ENCODE data around the gene VGF.
A peak's percentile ranks its signal among the peaks of the same experiment; 100 is the strongest.
"Not testable (repeated sequence)": the region's sequence is repeated elsewhere in the genome, so short reads cannot be mapped to it uniquely, and the experiment has no call there.

VGF gene

GRCh38 chr7:101165075-101165957 lies at the start of gene VGF:
VGF (minus strand) TSS chr7:101165569; CDS start chr7:101164843, 726 bp downstream.
- DNase-seq (ENCODE audit: low spot score): peak; percentile 93

GRCh38 chr7:101212014-101212413 lies 46.6 kb upstream of the VGF start:
- DNase-seq (ENCODE audit: low spot score): no peak

DNA sequence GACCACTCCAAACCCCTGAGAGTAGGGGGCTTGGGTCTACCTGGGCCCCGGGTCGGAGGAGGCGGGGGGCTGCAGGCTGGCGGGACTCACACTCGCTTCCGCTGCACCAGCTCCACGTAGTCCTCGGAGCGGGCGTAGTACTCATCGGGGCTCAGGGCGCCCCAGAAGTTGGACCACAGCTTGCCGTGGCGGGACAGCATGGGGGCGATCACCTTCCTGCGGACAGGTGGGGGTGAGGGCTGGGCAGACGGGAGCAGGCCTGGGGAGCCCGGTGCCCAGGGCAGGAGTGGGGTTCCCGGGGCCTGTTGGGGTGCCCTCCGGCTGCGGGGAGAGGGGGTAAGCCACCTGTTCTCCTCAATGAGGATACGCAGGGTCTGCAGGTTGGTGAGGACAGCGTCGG lies 46.1 kb upstream of the VGF start:
- no peak for DNase-seq (ENCODE audit: low spot score)

DNA sequence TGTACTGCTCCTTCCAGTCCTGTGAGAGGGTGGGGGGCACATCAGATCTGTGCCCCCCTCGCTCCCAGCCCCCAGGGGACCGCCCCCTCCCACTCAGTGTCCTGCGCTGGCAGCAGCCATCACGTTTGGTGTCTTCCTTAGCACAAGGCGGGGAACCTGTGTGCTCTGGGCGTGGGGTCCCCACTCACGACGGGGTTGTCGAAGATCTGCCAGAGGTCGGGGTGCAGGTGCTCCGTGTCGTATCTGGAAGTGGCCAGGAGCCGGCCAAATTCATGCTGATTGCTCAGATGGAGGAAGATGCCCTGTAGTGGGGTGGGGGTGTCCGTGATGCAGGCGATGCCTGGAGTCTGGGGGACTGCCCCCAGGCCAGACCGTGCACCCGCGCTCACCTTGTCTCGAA lies 44.8 kb upstream of the VGF start:
- no peak for DNase-seq (ENCODE audit: low spot score)

- no peak for DNase-seq (ENCODE audit: low spot score)
Measured at GRCh38 chr7:101208794-101209193, 43.4 kb upstream of the VGF start.

DNA sequence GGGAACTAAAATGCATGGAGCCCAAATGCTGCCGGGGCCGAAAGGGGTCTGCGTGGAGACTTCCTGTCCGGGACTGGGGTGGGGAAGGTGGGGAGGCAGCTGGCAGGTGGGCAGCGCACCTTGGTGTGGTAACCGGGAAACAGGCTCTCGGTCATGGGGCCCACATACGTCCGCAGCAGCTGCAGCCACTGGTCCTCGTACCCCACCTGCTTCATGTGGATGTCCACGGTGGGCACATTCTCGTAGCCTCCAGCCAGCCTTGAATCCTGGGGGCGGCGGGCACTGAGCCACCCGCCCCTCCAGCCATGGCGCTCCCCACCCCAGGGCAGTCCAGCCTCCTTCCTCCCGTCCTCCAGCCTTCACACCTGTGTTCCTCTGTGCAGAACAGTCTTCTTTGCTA lies 42.1 kb upstream of the VGF start:
- DNase-seq (ENCODE audit: low spot score): no peak

GRCh38 chr7:101206665-101207042 lies 41.3 kb upstream of the VGF start:
- DNase-seq (ENCODE audit: low spot score): no peak

- DNase-seq (ENCODE audit: low spot score): no peak
Measured at GRCh38 chr7:101205901-101206664, 40.7 kb upstream of the VGF start.

DNA sequence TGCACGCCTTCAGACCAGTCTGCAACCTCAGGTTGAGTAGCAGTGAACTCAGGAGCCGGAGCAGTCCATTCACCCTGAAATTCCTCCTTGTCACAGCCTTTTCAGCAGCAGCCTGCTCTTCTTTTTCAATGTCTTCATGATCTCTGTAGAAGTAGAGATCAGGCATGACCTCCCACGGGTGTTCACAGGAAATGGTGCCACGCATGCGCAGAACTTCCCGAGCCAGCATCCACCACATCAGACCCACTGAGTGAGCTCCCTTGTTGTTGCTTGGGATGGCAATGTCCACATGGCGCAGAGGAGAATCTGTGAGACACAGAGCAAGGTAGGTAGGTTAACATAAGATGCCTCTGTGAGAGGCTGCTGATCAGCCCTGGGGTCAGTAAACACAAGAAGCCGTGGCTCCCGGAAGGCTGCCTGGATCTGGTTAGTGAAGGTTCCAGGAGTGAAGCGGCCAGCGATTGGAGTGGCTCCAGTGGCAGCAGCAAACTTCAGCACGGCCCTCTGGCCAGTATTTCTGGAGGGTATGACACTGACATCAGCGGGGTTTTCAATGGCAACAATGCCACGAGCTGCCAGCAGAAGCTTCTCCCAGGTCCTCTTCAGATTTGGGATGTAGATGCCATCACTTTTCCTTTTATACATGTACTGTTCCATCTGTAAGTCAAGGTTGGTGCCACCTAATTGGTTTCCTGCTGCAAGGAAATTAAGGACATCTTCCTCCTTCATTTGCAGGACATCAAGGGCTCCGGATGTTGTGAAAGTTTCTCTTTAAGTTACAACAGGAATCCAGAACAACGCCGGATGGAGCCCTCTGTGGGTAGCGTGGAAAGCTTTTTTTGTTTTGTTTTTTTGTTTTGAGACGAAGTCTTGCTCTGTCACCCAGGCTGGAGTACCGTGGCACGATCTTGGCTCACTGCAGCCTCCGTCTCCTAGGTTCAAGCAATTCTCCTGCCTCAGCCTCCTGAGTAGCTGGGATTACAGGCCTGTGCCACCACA lies 38.7 kb upstream of the VGF start:
- not testable (repeated sequence) for DNase-seq (ENCODE audit: low spot score)

- DNase-seq (ENCODE audit: low spot score): no peak
Measured at GRCh38 chr7:101202603-101202918, 37.2 kb upstream of the VGF start.

DNA sequence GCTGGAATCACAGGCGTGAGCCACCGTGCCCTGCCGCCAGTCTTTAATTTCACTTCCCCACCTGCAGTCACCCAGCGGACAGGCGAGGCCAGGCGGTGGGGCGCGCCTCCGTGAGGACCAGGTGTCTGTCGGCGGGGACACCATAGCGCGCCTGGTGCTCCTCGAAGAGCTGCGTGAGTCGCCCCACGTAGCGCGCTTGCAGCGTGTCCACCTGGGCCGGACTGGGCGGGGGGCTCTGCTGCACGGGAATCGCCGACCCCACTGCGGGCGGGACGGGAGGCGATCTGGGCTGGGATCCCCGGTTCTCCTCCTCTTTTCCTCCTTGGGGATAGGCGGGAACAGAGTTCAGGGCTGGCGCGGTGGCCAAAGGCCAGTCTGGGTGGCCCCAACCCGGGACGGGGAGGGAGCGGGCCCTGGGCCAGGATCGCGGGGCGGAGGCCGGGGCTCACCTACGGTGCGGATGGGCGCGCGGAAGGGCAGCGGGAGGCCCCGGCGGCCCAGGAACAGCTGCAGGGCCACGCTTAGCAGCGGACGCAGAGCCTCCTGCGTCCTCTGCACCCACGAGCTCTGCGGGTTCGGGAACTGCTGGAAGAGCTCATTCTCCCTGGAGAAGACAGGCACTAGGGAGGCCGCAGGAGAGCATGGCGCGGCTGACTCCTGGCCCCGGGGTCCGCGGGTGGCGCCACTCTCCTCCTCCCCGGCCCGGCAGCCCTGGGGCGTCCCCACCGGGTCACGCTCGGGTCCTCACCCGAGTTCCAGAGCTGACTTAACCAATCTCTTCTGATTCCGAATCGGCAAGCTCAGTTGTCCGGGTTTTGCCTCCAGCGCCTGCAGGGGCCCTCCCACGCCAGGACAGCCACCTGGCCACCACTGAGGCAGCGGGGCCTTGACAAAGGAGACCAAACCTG lies 36.6 kb upstream of the VGF start:
- DNase-seq (ENCODE audit: low spot score): no peak

- no peak for DNase-seq (ENCODE audit: low spot score)
Measured at GRCh38 chr7:101200862-101201599, 35.7 kb upstream of the VGF start, which contains the start of gene MOGAT3. MOGAT3 (minus strand) TSS chr7:101201036; CDS start chr7:101200854, 182 bp downstream.

DNA sequence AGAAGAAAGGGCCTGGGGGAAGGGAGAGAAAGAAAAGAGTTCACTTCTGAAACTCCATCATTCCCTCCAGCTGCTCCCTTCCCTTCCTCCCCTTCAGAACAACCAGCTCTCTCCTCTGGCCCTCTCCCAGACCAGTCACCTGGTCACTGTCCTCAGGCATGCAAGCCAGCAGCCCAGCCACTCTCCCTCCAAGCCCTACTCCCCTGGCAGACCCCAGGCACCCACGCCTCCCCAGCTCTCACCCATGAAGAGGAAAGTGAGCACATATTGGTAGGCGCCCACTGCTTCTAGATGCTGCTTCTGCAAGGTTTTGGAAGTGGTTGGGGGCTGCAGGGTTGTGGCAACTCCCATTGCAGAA lies 35.1 kb upstream of the VGF start:
- no peak for DNase-seq (ENCODE audit: low spot score)

DNA sequence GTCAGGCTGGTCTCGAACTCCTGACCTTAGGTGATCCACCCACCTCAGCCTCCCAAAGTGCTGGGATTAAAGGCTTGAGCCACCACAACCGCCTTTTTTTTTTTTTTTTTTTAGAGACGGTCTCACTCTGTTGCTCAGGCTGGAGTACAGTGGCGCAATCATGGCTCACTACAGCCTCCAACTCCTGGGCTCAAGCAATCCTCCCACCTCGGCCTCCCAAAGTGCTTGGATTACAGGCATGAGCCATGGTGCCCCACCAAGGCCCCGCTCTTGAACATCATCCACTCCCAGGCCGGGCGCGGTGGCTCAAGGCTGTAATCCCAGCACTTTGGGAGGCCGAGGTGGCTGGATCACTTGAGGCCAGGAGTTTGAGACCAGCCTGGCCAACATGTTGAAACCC lies 34.2 kb upstream of the VGF start:
- not testable (repeated sequence) for DNase-seq (ENCODE audit: low spot score)

GRCh38 chr7:101198476-101198875 lies 33.1 kb upstream of the VGF start:
- no peak for DNase-seq (ENCODE audit: low spot score)

- no peak for DNase-seq (ENCODE audit: low spot score)
Measured at GRCh38 chr7:101197991-101198390, 32.6 kb upstream of the VGF start.

GRCh38 chr7:101195884-101196283 lies 30.5 kb upstream of the VGF start:
- DNase-seq (ENCODE audit: low spot score): no peak

GRCh38 chr7:101189109-101189508 lies 23.7 kb upstream of the VGF start:
- no peak for DNase-seq (ENCODE audit: low spot score)

DNA sequence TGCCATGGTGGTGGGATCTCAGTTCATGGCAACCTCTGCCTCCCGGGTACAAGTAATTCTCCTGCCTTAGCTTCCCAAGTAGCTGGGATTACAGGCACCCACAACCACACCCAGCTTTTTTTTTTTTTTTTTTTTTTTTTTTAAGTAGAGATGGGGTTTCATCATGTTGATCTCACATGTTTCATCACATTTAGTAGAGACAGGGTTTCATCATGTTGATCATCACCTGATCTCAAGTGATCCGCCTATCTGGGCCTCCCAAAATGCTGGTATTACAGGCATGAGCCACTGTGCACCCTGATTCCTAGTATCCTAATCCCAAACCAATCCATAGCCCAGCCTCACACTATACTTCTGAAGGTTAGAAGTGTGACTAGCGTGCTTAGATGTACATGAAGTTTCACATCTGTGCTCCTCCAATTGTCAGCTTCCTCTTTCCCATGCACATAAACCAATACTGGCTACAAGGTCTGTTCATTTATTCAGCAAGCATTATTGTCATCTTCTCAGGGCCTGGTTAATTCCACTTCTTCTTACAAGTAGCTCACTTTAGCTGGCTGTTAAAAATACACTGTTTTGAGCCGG lies 21.6 kb upstream of the VGF start:
- DNase-seq (ENCODE audit: low spot score): no peak

- DNase-seq (ENCODE audit: low spot score): no peak
Measured at GRCh38 chr7:101186194-101186593, 20.8 kb upstream of the VGF start.
